ENCODE measurements around the gene NOP16.

NOP16 gene

DNA sequence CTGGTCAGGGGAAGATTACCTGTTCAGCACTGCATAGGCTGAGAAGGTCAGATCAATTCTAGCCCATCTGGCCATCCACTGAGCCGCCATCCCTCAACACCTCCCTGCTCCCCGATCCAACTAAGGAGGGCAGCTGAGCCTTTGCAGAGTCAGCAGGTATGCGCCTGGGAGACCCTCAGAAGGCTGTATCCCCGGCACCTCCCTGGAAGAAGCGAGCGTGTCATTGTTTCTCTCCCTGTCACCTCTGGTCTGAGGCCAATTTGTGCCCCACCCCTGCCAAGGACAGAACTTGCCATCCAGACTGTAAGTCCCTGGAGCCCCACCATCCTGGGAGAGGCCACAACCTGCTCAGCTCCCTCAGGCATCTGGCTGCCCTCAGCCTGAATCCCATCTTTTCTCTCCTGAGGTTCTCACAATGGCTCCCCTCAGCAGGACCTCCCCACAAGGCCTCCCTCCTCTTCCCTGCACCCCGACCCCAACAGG is 25.4 kb upstream of the NOP16 start:
- Histone ChIP-seq H3K4me2 (ENCODE audit: low read length) (no peak overlapping the region), H3K4me3 (ENCODE audit: low read length) (no peak overlapping the region), H3K23ac (ENCODE audit: low read length) (no peak overlapping the region), H2AK5ac (ENCODE audit: low read length) (no peak overlapping the region), H3K36me3 (ENCODE audit: control insufficient read depth, insufficient read depth, low read length) (no peaks in the 10 kb centered on the region), H3K9ac (ENCODE audit: low read length) (no peak overlapping the region), H4K5ac (ENCODE audit: low read length) (no peak overlapping the region), H3K18ac (ENCODE audit: low read length) (no peak overlapping the region), H4K8ac (ENCODE audit: low read depth, low read length) (no peak overlapping the region), H3K56ac (ENCODE audit: low read length) (no peak overlapping the region), H2BK15ac (replicated peaks; ENCODE audit: low read depth) (no peak overlapping the region), H3K79me2 (ENCODE audit: control insufficient read depth, insufficient read depth, low read length) (no peaks in the 10 kb centered on the region), H3K4me1 (ENCODE audit: control insufficient read depth, low read depth, low read length) (no peaks in the 10 kb centered on the region), H3K79me1 (ENCODE audit: low read length) (no peaks in the 10 kb centered on the region), H2BK120ac (ENCODE audit: low read depth, low read length) (no peak overlapping the region), H2BK5ac (ENCODE audit: low read length) (no peak overlapping the region), H3K27me3 (ENCODE audit: insufficient read depth, low read length, poor library complexity) (no peaks in the 10 kb centered on the region), H3K27ac (ENCODE audit: low read depth, low read length) (no peak overlapping the region), H3K4ac (ENCODE audit: low read depth, low read length) (no peak overlapping the region)
- DNase-seq: no peak
- WGBS (ENCODE audit: extremely low coverage, insufficient coverage, low lambda C conversion rate): no CpG with 5 or more reads among the region's 7 CpGs

DNA sequence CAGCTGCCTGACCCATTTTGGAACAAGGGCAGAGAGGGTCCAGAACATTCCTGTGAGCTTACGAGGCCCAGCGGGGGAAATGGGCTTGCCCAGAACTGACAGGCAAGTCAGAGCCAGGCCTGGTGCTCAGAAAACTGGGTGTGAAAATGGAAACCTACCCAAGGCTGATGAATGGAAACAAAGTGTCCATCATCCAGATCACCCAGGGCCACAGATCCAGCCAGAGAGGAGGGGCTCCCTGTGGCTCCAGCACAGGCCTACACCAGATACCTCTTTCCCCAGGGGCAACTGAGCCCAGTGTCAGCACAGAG is 24.8 kb upstream of the NOP16 start:
- H3K27ac ChIP-seq (ENCODE audit: low read depth, low read length): no peak overlapping the region

DNA sequence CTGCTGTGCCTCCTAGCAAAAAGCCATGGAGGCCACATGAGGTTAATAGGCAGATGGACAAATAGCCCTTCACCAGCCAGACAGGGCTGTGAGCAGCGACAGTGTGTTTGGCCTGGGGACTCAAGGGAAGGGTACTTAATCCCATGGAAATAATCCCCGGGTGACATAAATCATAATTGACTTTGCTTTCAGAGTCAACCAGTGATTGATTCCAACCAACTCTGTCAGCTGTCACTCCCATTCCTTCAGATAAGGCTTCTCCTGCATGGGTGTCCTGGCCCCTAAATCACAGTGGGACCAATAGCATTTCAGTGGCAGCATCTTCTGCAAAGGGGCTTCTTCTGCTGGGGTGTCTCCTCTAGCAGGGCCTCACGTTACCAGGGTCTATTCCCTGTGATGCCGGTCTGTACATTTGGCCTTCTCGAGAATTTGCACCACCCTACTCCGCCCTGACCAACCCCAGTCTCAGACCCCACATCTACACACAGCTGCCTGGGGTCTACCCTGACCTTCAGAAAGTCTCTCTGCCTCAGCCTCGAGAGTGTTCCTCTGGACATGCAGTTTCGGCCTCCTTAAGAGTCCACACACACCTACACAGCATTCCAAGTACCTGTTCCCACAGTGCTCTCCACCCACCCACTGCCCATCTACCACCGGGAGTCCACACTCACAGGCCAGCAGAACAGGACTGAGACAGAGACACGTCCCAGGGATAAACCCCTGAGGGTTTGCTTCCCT is 24.3 kb upstream of the NOP16 start:
- no peaks in the 10 kb centered on the region for H3K27me3 ChIP-seq (ENCODE audit: insufficient read depth, low read length, poor library complexity)
- H3K27ac ChIP-seq (ENCODE audit: low read depth, low read length): no peak overlapping the region
- H3K36me3 ChIP-seq (ENCODE audit: control insufficient read depth, insufficient read depth, low read length): no peaks in the 10 kb centered on the region
- no peak overlapping the region for H3K9ac ChIP-seq (ENCODE audit: low read length)
- H2BK5ac ChIP-seq (ENCODE audit: low read length): no peak overlapping the region
- no peak overlapping the region for H2BK15ac ChIP-seq (replicated peaks; ENCODE audit: low read depth)
- no peak overlapping the region for H2AK5ac ChIP-seq (ENCODE audit: low read length)
- no peaks in the 10 kb centered on the region for H3K79me1 ChIP-seq (ENCODE audit: low read length)
- no peaks in the 10 kb centered on the region for H3K4me1 ChIP-seq (ENCODE audit: control insufficient read depth, low read depth, low read length)
- no peak overlapping the region for H3K4me3 ChIP-seq (ENCODE audit: low read length)
- no peak overlapping the region for H4K8ac ChIP-seq (ENCODE audit: low read depth, low read length)
- no peak overlapping the region for H3K18ac ChIP-seq (ENCODE audit: low read length)
- no CpG with 5 or more reads among the region's 10 CpGs for WGBS (ENCODE audit: extremely low coverage, insufficient coverage, low lambda C conversion rate)
- no peak for DNase-seq
- no peaks in the 10 kb centered on the region for H3K79me2 ChIP-seq (ENCODE audit: control insufficient read depth, insufficient read depth, low read length)
- H4K5ac ChIP-seq (ENCODE audit: low read length): no peak overlapping the region
- H2BK120ac ChIP-seq (ENCODE audit: low read depth, low read length): no peak overlapping the region
- no peak overlapping the region for H3K4ac ChIP-seq (ENCODE audit: low read depth, low read length)
- H3K23ac ChIP-seq (ENCODE audit: low read length): no peak overlapping the region
- no peak overlapping the region for H3K4me2 ChIP-seq (ENCODE audit: low read length)
- no peak overlapping the region for H3K56ac ChIP-seq (ENCODE audit: low read length)

More for the DNA sequence above, 24.8 kb upstream of the NOP16 start:
- Histone ChIP-seq H3K23ac (ENCODE audit: low read length) (no peak overlapping the region), H3K79me1 (ENCODE audit: low read length) (no peaks in the 10 kb centered on the region), H3K4me3 (ENCODE audit: low read length) (no peak overlapping the region), H2BK120ac (ENCODE audit: low read depth, low read length) (no peak overlapping the region), H3K27me3 (ENCODE audit: insufficient read depth, low read length, poor library complexity) (no peaks in the 10 kb centered on the region), H3K4me1 (ENCODE audit: control insufficient read depth, low read depth, low read length) (no peaks in the 10 kb centered on the region), H2BK5ac (ENCODE audit: low read length) (no peak overlapping the region), H3K36me3 (ENCODE audit: control insufficient read depth, insufficient read depth, low read length) (no peaks in the 10 kb centered on the region), H3K4me2 (ENCODE audit: low read length) (no peak overlapping the region), H3K79me2 (ENCODE audit: control insufficient read depth, insufficient read depth, low read length) (no peaks in the 10 kb centered on the region), H3K56ac (ENCODE audit: low read length) (no peak overlapping the region), H3K18ac (ENCODE audit: low read length) (no peak overlapping the region), H2BK15ac (replicated peaks; ENCODE audit: low read depth) (no peak overlapping the region), H4K5ac (ENCODE audit: low read length) (no peak overlapping the region), H3K9ac (ENCODE audit: low read length) (no peak overlapping the region), H3K4ac (ENCODE audit: low read depth, low read length) (no peak overlapping the region), H2AK5ac (ENCODE audit: low read length) (no peak overlapping the region), H4K8ac (ENCODE audit: low read depth, low read length) (no peak overlapping the region)
- no peak for DNase-seq
- WGBS (ENCODE audit: extremely low coverage, insufficient coverage, low lambda C conversion rate): no CpG with 5 or more reads among the region's 2 CpGs

DNA sequence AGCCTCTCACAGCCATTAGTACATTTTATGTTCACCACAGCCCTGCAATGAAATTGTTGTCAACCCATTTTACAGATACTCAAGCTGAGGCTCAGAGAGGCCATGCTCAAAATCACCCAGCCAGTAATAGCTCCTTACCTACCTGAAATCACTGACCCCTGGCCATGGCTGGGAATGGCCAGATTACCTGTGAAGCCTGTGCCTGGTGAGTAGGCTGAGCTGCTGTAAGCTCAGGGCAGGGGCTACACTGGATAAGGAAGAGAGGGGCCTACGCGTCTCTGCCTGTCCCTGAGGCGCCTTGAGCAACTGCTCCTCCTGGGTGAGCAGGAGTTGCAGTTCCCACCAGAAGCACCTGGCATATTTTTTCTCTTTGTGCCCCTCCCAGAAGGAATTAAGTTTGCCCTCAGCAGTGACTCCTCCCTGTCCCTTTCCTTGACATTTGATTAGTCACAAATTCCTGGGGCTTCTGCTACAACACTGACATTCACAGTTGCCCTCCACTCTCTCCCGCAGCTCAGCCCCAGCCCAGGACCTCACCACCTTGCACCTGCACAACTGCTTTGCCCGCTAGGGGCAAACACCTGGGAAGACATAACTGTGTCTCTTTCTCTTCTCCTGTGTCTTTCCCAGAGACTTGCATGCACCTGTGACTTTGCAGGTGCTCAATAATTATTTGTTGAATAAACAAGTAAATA is 22.2 kb upstream of the NOP16 start:
- Histone ChIP-seq H3K4me2 (ENCODE audit: low read length) (no peak overlapping the region), H3K9ac (ENCODE audit: low read length) (no peak overlapping the region), H3K79me1 (ENCODE audit: low read length) (no peaks in the 10 kb centered on the region), H2AK5ac (ENCODE audit: low read length) (no peak overlapping the region), H4K8ac (ENCODE audit: low read depth, low read length) (no peak overlapping the region), H4K5ac (ENCODE audit: low read length) (no peak overlapping the region), H2BK15ac (replicated peaks; ENCODE audit: low read depth) (no peak overlapping the region), H2BK120ac (ENCODE audit: low read depth, low read length) (no peak overlapping the region), H3K27me3 (ENCODE audit: insufficient read depth, low read length, poor library complexity) (no peaks in the 10 kb centered on the region), H3K36me3 (ENCODE audit: control insufficient read depth, insufficient read depth, low read length) (no peaks in the 10 kb centered on the region), H3K23ac (ENCODE audit: low read length) (no peak overlapping the region), H3K4ac (ENCODE audit: low read depth, low read length) (no peak overlapping the region), H3K56ac (ENCODE audit: low read length) (no peak overlapping the region), H3K79me2 (ENCODE audit: control insufficient read depth, insufficient read depth, low read length) (no peaks in the 10 kb centered on the region), H2BK5ac (ENCODE audit: low read length) (no peak overlapping the region), H3K18ac (ENCODE audit: low read length) (no peak overlapping the region), H3K27ac (ENCODE audit: low read depth, low read length) (no peak overlapping the region), H3K4me3 (ENCODE audit: low read length) (no peak overlapping the region), H3K4me1 (ENCODE audit: control insufficient read depth, low read depth, low read length) (no peaks in the 10 kb centered on the region)
- WGBS (ENCODE audit: extremely low coverage, insufficient coverage, low lambda C conversion rate): no CpG with 5 or more reads among the region's 5 CpGs
- DNase-seq: peak; percentile 17

DNA sequence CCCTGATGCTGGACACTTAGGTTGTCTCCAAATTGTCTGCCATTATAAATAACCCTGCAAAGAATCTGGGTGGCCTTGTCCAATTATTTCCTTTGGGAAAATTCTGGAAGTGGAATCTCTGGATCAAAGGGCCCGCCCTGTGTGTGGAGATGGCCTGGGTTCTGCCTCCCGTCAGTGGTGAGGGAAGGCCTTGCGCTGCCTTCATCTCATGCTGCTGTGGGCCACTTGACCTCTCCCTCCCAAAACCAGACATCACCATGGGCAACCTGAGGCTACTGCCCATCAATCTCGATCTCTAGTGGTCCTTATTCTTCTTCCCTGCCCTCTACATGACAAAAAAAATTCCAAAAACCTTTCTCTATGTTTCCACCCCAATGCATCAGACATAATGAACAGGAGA is 21.4 kb upstream of the NOP16 start:
- Histone ChIP-seq H3K18ac (ENCODE audit: low read length) (no peak overlapping the region), H3K79me2 (ENCODE audit: control insufficient read depth, insufficient read depth, low read length) (no peaks in the 10 kb centered on the region), H3K23ac (ENCODE audit: low read length) (no peak overlapping the region), H3K9ac (ENCODE audit: low read length) (no peak overlapping the region), H3K36me3 (ENCODE audit: control insufficient read depth, insufficient read depth, low read length) (no peaks in the 10 kb centered on the region), H2BK15ac (replicated peaks; ENCODE audit: low read depth) (no peak overlapping the region), H4K8ac (ENCODE audit: low read depth, low read length) (no peak overlapping the region), H2BK120ac (ENCODE audit: low read depth, low read length) (no peak overlapping the region), H3K27me3 (ENCODE audit: insufficient read depth, low read length, poor library complexity) (no peaks in the 10 kb centered on the region), H4K5ac (ENCODE audit: low read length) (no peak overlapping the region), H3K79me1 (ENCODE audit: low read length) (no peaks in the 10 kb centered on the region), H3K27ac (ENCODE audit: low read depth, low read length) (no peak overlapping the region), H3K4me1 (ENCODE audit: control insufficient read depth, low read depth, low read length) (no peaks in the 10 kb centered on the region), H2BK5ac (ENCODE audit: low read length) (no peak overlapping the region), H3K4me2 (ENCODE audit: low read length) (no peak overlapping the region), H3K56ac (ENCODE audit: low read length) (no peak overlapping the region), H3K4me3 (ENCODE audit: low read length) (no peak overlapping the region), H2AK5ac (ENCODE audit: low read length) (no peak overlapping the region), H3K4ac (ENCODE audit: low read depth, low read length) (no peak overlapping the region)
- DNase-seq: no peak
- WGBS (ENCODE audit: extremely low coverage, insufficient coverage, low lambda C conversion rate): no CpG with 5 or more reads among the region's 4 CpGs

Data from mesendoderm (in vitro differentiated cells).